H1 (cell line): Measurements from ENCODE around the gene PPFIA2. TPM values are rescaled to one million over a fixed set of nuclear protein-coding genes. Genes with fewer than 3 reads are reported as not detected.

Experiments
- CTCF ChIA-PET: fragments of 300-600 bp; sonication (Branson Sonifier 250); formaldehyde crosslinking; loops from one replicate; lab custom pipeline; 2021; ENCODE audit not compliant: partially characterized antibody; lab: Charles Lee
- POLR2A ChIA-PET: fragments of 300-600 bp; sonication (Branson Sonifier 250); formaldehyde crosslinking; loops from one replicate; lab custom pipeline; 2021; ENCODE audit warnings: inconsistent platforms; ENCODE audit not compliant: partially characterized antibody; lab: Charles Lee
- DNase-seq, 2 experiments: peaks; one replicate each; pipeline versions ENCODE4 v3.0.0 to v3.0.0-alpha.2; 2010 to 2022; ENCODE audit warnings: low spot score in 2 of 2, low read depth in 1 of 2, mixed read lengths in 1 of 2
- FAIRE-seq: peaks from 2 replicates; lab custom pipeline; 2011; peaks lifted over from hg19 to GRCh38; lab: Jason Lieb, UNC
- H2AFZ ChIP-seq: 2 replicates; pipeline ENCODE4 v1.8.1; 2012; ENCODE audit warnings: low read length, inconsistent platforms
- H2AK5ac ChIP-seq: 2 replicates; pipeline ENCODE4 v1.6.1; 2013; ENCODE audit warnings: low read depth, low read length
- H2BK120ac ChIP-seq: replicated peaks from 2 replicates; pipeline ENCODE3; 2013; ENCODE audit warnings: low read depth, low read length, inconsistent platforms
- H2BK12ac ChIP-seq: 2 replicates; pipeline ENCODE4 v1.6.1; 2013; ENCODE audit warnings: low read depth, low read length
- H2BK15ac ChIP-seq: 2 replicates; pipeline ENCODE4 v1.6.1; 2013; ENCODE audit warnings: low read length
- H2BK20ac ChIP-seq: 2 replicates; pipeline ENCODE4 v1.6.1; 2013; ENCODE audit warnings: low read length
- H2BK5ac ChIP-seq: 2 replicates; pipeline ENCODE4 v1.6.1; 2013; ENCODE audit warnings: low read depth, low read length
- H3K14ac ChIP-seq: 2 replicates; pipeline ENCODE4 v1.6.1; 2013; ENCODE audit warnings: inconsistent platforms; ENCODE audit not compliant: insufficient read length
- H3K18ac ChIP-seq: 2 replicates; pipeline ENCODE4 v1.6.1; 2013; ENCODE audit warnings: low read length; ENCODE audit errors: extremely low read depth
- H3K23ac ChIP-seq: 2 replicates; pipeline ENCODE4 v1.6.1; 2013; ENCODE audit warnings: inconsistent platforms; ENCODE audit not compliant: insufficient read length
- H3K23me2 ChIP-seq: 2 replicates; pipeline ENCODE4 v1.6.1; 2013; ENCODE audit warnings: low read depth, low read length
- H3K27ac ChIP-seq: 2 replicates; pipeline ENCODE4 v1.6.1; 2011; ENCODE audit warnings: low read depth, low read length, inconsistent platforms
- H3K27me3 ChIP-seq, 4 experiments: replicated peaks in 1 of 4; 1 replicate in 1 of 4; 2 replicates in 3 of 4; pipeline versions ENCODE4 v1.6.1 to v1.8.1; 2011 to 2013; ENCODE audit warnings: low read length in 3 of 4, mild to moderate bottlenecking in 3 of 4, inconsistent platforms in 2 of 4, mixed read lengths in 2 of 4, moderate library complexity in 1 of 4; ENCODE audit not compliant: control insufficient read depth in 3 of 4, insufficient read depth in 3 of 4; ENCODE audit errors: extremely low read depth in 1 of 4
- H3K36me3 ChIP-seq, 4 experiments: 2 replicates each; pipeline versions ENCODE4 v1.6.1 to v1.8.1; 2011 to 2013; ENCODE audit warnings: mild to moderate bottlenecking in 4 of 4, low read length in 3 of 4, moderate library complexity in 2 of 4, control low read depth in 1 of 4, inconsistent platforms in 1 of 4; ENCODE audit not compliant: insufficient read depth in 4 of 4, control insufficient read depth in 2 of 4
- H3K4ac ChIP-seq: replicated peaks from 2 replicates; pipeline ENCODE3; 2013; ENCODE audit warnings: low read length, low read depth, mixed read lengths, inconsistent platforms; ENCODE audit not compliant: insufficient read length
- H3K4me1 ChIP-seq, 4 experiments: replicated peaks in 1 of 4; 1 replicate in 1 of 4; 2 replicates in 3 of 4; pipeline versions ENCODE4 v1.6.1 to v1.8.1; 2011 to 2013; ENCODE audit warnings: low read length in 3 of 4, inconsistent platforms in 2 of 4, mixed read lengths in 1 of 4; ENCODE audit not compliant: insufficient read depth in 4 of 4, control insufficient read depth in 3 of 4
- H3K4me2 ChIP-seq, 2 experiments: 2 replicates each; pipeline versions ENCODE4 v1.6.1 to v1.8.1; 2011 to 2013; ENCODE audit warnings: low read depth in 2 of 2, low read length in 2 of 2, control low read depth in 1 of 2, inconsistent platforms in 1 of 2, mild to moderate bottlenecking in 1 of 2; ENCODE audit not compliant: insufficient read depth in 1 of 2
- H3K4me3 ChIP-seq, 4 experiments: fragments of 200-600, 300-600 bp in 1 of 4; sonication (generic), shearing (Covaris generic), sonication (Bioruptor Twin) in 1 of 4; 2 replicates each; pipeline versions ENCODE4 v1.5.1 to v1.8.1; 2011 to 2016; ENCODE audit warnings: low read length in 4 of 4, low read depth in 3 of 4, control low read depth in 2 of 4, inconsistent platforms in 2 of 4, mild to moderate bottlenecking in 2 of 4, mixed read lengths in 1 of 4, moderate library complexity in 1 of 4; ENCODE audit not compliant: insufficient read depth in 2 of 4; ENCODE audit errors: extremely low read depth in 1 of 4
- H3K56ac ChIP-seq: replicated peaks from 2 replicates; pipeline ENCODE3; 2013; ENCODE audit warnings: low read depth, mild to moderate bottlenecking, mixed read lengths, low read length, inconsistent platforms; ENCODE audit not compliant: insufficient read length
- H3K79me1 ChIP-seq: 2 replicates; pipeline ENCODE4 v1.6.1; 2013; ENCODE audit warnings: low read depth, low read length, control low read depth
- H3K79me2 ChIP-seq, 2 experiments: 2 replicates each; pipeline versions ENCODE4 v1.6.1 to v1.8.1; 2012 to 2013; ENCODE audit warnings: low read length in 2 of 2, mild to moderate bottlenecking in 2 of 2, inconsistent platforms in 1 of 2; ENCODE audit not compliant: insufficient read depth in 2 of 2, control insufficient read depth in 1 of 2
- H3K9ac ChIP-seq, 4 experiments: replicated peaks in 1 of 4; 1 replicate in 1 of 4; 2 replicates in 3 of 4; pipeline versions ENCODE4 v1.6.1 to v1.8.1; 2011 to 2013; ENCODE audit warnings: low read depth in 3 of 4, low read length in 3 of 4, control low read depth in 2 of 4, mild to moderate bottlenecking in 2 of 4, moderate library complexity in 2 of 4, inconsistent platforms in 1 of 4; ENCODE audit errors: extremely low read depth in 1 of 4
- H3K9me3 ChIP-seq, 2 experiments: 2 replicates each; pipeline versions ENCODE4 v1.6.1 to v1.8.1; 2012 to 2013; ENCODE audit warnings: mild to moderate bottlenecking in 2 of 2, moderate library complexity in 2 of 2, control low read depth in 1 of 2, inconsistent platforms in 1 of 2, low read depth in 1 of 2, low read length in 1 of 2, mixed read lengths in 1 of 2; ENCODE audit not compliant: insufficient read depth in 2 of 2
- H4K20me1 ChIP-seq, 2 experiments: replicated peaks in 1 of 2; 2 replicates each; pipeline versions ENCODE3 to v1.8.1; 2011 to 2013; ENCODE audit warnings: inconsistent platforms in 2 of 2, low read length in 2 of 2, mild to moderate bottlenecking in 1 of 2; ENCODE audit not compliant: insufficient read depth in 2 of 2, control insufficient read depth in 1 of 2
- H4K5ac ChIP-seq: 2 replicates; pipeline ENCODE4 v1.6.1; 2013; ENCODE audit warnings: low read length, low read depth, mixed read lengths, inconsistent platforms; ENCODE audit not compliant: insufficient read length
- H4K8ac ChIP-seq: 2 replicates; pipeline ENCODE4 v1.8.0; 2013; ENCODE audit warnings: mild to moderate bottlenecking, moderate library complexity, low read length, inconsistent platforms; ENCODE audit not compliant: insufficient read depth; ENCODE audit errors: extremely low read depth
- H4K91ac ChIP-seq: replicated peaks from 2 replicates; pipeline ENCODE3; 2013; ENCODE audit warnings: low read length, mixed read lengths, inconsistent platforms; ENCODE audit not compliant: insufficient read length
- SAP30 ChIP-seq: fragments of 300-600 bp; sonication (generic); IDR thresholded peaks from 2 replicates; pipeline ENCODE4 v1.7.1; 2012; ENCODE audit warnings: low read length, moderate library complexity, mild to moderate bottlenecking, inconsistent platforms; ENCODE audit not compliant: insufficient read depth, insufficient replicate concordance
- WGBS, 2 experiments: shearing (Covaris generic) in 1 of 2; methylation state at CpG; one replicate each; pipeline versions ENCODE4 v1.1.6 to v1.1.7; 2013 to 2015; ENCODE audit warnings: low lambda C conversion rate in 2 of 2, mixed read lengths in 2 of 2, inconsistent platforms in 1 of 2, low coverage in 1 of 2, missing lambda C conversion rate in 1 of 2; ENCODE audit not compliant: insufficient replicate concordance in 2 of 2, insufficient coverage in 1 of 2, insufficient read length in 1 of 2; ENCODE audit errors: extremely low coverage in 1 of 2, missing lambda C conversion rate in 1 of 2; 5-methylcytosine and 5-hydroxymethylcytosine counted together
- polyA plus RNA-seq, 7 experiments: library from polyadenylated mRNA; depleted of rRNA in 3 of 7; stranded (reverse) in 5 of 7; unstranded in 2 of 7; fragments of >200 nt in 5 of 7; fragments of 200-250 nt in 2 of 7; gene quantifications; 1 replicate in 5 of 7; 2 replicates in 1 of 7; 4 replicates in 1 of 7; pipeline versions ENCODE4 v1.2.1 to v1.2.3, GENCODE V29; 2011 to 2013; ENCODE audit warnings: missing spikeins in 2 of 7, mixed read lengths in 2 of 7
- total RNA-seq: library from RNA; stranded (reverse); fragmentation: NEBNext Ultra II Directional; extraction: Animal tissue kit (Norgen Biotek cat#: 25700); gene quantifications from 2 replicates; pipeline ENCODE4 v1.2.1, GENCODE V29; 2021

Gene PPFIA2
- total and polyA plus RNA-seq, 2 of the 8 experiments (the other 6 are each of a cell fraction or from before 2014, with no cell fraction given), result 1.2 to 1.8 TPM

- Histone ChIP-seq H3K4me1 (peaks cover 0 to 3% (median 0%) of the 10 kb centered on the region in 4 experiments; a peak in 2 of 7 replicates), H2AK5ac (no peak overlapping the region), H3K27me3 (no peaks in the 10 kb centered on the region), H3K4me3 (no peak overlapping the region), H4K8ac (no peak overlapping the region), H2BK5ac (no peak overlapping the region), H2AFZ (no peak overlapping the region), H3K79me2 (no peaks in the 10 kb centered on the region), H4K5ac (no peak overlapping the region), H2BK12ac (no peak overlapping the region), H3K9me3 (no peaks in the 10 kb centered on the region), H2BK120ac (no peak overlapping the region), H3K4me2 (no peak overlapping the region), H3K56ac (no peak overlapping the region), H3K9ac (no peak overlapping the region), H2BK20ac (no peak overlapping the region), H2BK15ac (no peak overlapping the region), H3K36me3 (no peaks in the 10 kb centered on the region), H3K23ac (no peak overlapping the region), H3K23me2 (no peaks in the 10 kb centered on the region), H3K4ac (no peak overlapping the region), H3K18ac (no peak overlapping the region), H4K91ac (no peak overlapping the region), H3K14ac (no peak overlapping the region), H4K20me1 (no peaks in the 10 kb centered on the region), H3K27ac (no peak overlapping the region), H3K79me1 (no peaks in the 10 kb centered on the region)
- ChIA-PET POLR2A (no interaction called here), CTCF (no interaction called here)
- FAIRE-seq, result no peak
- DNase-seq, result no peak
- WGBS, 2 experiments, result 73% methylated on average over 1 of the region's 1 CpG; no CpG with 5 or more reads in 1 of the 2 experiments
- TF ChIP-seq SAP30, result no peak
- TF ChIP-seq, all 59 proteins: peak for 0
Observed at GRCh38 chr12:81722004-81722403, 37.1 kb downstream of the PPFIA2 start.
